Measurements from ENCODE around the gene ARHGEF12. TPM values are rescaled to one million over a fixed set of nuclear protein-coding genes. Genes with fewer than 3 reads are reported as not detected.

Gene ARHGEF12
- polyA plus RNA-seq, 1 donor (not counting 4 experiments of a cell fraction or from before 2014, with no cell fraction given) = 28.8 TPM

DNA sequence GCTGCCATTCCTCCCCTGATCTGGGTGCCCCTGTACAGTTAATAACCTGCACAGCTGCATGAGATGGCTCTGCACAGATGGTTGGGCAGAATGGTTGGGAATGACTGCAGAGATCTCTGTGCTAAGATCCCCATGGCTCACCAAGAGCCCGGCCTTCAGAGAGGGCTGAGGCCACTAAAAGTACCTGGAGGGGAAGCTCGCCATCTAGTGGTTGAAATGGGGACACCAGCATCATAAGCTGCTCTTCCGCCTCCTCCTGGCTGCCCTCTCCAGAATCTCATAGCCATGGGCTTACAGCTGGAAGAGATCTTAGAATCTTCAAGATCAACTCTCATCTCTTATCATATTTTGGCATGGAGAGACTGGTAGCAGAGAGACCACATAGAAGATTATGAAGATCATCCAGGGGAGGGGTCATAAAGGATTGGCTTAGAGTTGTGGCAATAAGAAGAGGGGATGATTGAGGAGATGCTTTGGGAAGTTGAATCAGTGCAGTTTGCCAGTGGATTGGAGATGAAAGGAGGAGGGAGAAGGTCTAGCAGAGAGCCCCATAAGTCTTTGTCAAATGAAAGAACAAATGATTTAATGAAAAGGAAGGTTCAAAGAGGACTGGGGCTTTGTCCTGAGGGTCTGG lies 33.1 kb upstream of the ARHGEF12 start:
- no peak overlapping the region for H3K4me3 ChIP-seq (ENCODE audit: control insufficient read depth in 2 of 3, extremely low read depth in 1 of 3, insufficient read depth in 2 of 3, low read depth in 1 of 3, low read length in 3 of 3)
- no peak overlapping the region for H3K27ac ChIP-seq (ENCODE audit: control insufficient read depth, insufficient read depth, low read length)
- H3K4me1 ChIP-seq (ENCODE audit: control insufficient read depth, extremely low read depth, insufficient read depth, low read length) = peaks cover 52% of the 10 kb centered on the region
- no peaks in the 10 kb centered on the region for H4K20me1 ChIP-seq (ENCODE audit: control insufficient read depth, extremely low read depth, insufficient read depth, low read length)
- H3K4me2 ChIP-seq (ENCODE audit: control insufficient read depth, extremely low read depth, insufficient read depth, low read depth, low read length) = no peak overlapping the region
- no peak for TF ChIP-seq EZH2 (IDR thresholded peaks at IDR 0.05; ENCODE audit: low read length)
- TF ChIP-seq, protein P1, sequence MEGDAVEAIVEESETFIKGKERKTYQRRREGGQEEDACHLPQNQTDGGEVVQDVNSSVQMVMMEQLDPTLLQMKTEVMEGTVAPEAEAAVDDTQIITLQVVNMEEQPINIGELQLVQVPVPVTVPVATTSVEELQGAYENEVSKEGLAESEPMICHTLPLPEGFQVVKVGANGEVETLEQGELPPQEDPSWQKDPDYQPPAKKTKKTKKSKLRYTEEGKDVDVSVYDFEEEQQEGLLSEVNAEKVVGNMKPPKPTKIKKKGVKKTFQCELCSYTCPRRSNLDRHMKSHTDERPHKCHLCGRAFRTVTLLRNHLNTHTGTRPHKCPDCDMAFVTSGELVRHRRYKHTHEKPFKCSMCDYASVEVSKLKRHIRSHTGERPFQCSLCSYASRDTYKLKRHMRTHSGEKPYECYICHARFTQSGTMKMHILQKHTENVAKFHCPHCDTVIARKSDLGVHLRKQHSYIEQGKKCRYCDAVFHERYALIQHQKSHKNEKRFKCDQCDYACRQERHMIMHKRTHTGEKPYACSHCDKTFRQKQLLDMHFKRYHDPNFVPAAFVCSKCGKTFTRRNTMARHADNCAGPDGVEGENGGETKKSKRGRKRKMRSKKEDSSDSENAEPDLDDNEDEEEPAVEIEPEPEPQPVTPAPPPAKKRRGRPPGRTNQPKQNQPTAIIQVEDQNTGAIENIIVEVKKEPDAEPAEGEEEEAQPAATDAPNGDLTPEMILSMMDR (optimal IDR thresholded peaks at IDR 0.05 in 1 of 3, IDR thresholded peaks at IDR 0.05 in 1 of 3, conservative IDR thresholded peaks at IDR 0.05 in 1 of 3; ENCODE audit: extremely low read depth in 1 of 3, insufficient read depth in 2 of 3, low read length in 3 of 3) = peak; percentile 97 to 99 (median 98)
- H3K36me3 ChIP-seq (ENCODE audit: control insufficient read depth in 2 of 2, extremely low read depth in 1 of 2, insufficient read depth in 2 of 2, low read length in 2 of 2) = no peaks in the 10 kb centered on the region
- peak; percentile 87 for FAIRE-seq
- no peaks in the 10 kb centered on the region for H3K79me2 ChIP-seq (ENCODE audit: control insufficient read depth, insufficient read depth, low read length)
- H3K9me3 ChIP-seq (ENCODE audit: control insufficient read depth, low read depth, low read length) = no peaks in the 10 kb centered on the region
- H2AFZ ChIP-seq (ENCODE audit: control insufficient read depth, low read length) = no peak overlapping the region
- H3K9me1 ChIP-seq (ENCODE audit: control insufficient read depth, extremely low read depth, insufficient read depth, low read length) = no peaks in the 10 kb centered on the region
- dilution Hi-C loops (cut with MboI; ENCODE audit: extremely low pct_ligation_motif_present, low sequenced_read_pairs) = no loop called here
- no peak overlapping the region for H3K9ac ChIP-seq (ENCODE audit: control insufficient read depth, extremely low read depth, insufficient read depth, low read length)
- peak; percentile 73 for DNase-seq (ENCODE audit: low read depth, low spot score)
- no peaks in the 10 kb centered on the region for H3K27me3 ChIP-seq (ENCODE audit: control insufficient read depth, extremely low read depth, insufficient read depth, low read length)

DNA sequence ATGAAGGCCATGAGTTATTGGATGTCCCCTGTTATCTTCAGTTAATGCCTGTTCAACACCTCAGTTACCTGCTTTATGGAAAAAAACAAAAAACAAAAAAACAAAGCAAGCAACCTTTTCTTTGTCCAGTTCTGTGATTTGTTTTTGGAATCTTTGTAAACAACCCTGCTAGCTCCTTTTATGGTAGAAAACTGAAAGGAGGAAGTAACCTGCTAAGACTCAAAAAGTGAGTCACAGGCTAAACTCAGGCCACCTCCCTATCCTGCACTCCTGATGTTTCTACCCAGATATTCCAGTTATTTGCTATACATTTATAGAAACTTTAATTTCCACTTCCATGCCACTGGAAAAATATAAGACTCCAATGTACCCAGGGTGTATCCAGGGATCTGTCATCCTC lies 31.7 kb upstream of the ARHGEF12 start:
- Histone ChIP-seq H3K79me2 (ENCODE audit: control insufficient read depth, insufficient read depth, low read length) (no peaks in the 10 kb centered on the region), H3K9me1 (ENCODE audit: control insufficient read depth, extremely low read depth, insufficient read depth, low read length) (no peaks in the 10 kb centered on the region), H3K4me1 (ENCODE audit: control insufficient read depth, extremely low read depth, insufficient read depth, low read length) (peaks cover 51% of the 10 kb centered on the region), H3K27me3 (ENCODE audit: control insufficient read depth, extremely low read depth, insufficient read depth, low read length) (no peaks in the 10 kb centered on the region), H2AFZ (ENCODE audit: control insufficient read depth, low read length) (no peak overlapping the region), H3K36me3 (ENCODE audit: control insufficient read depth in 2 of 2, extremely low read depth in 1 of 2, insufficient read depth in 2 of 2, low read length in 2 of 2) (no peaks in the 10 kb centered on the region), H3K4me2 (ENCODE audit: control insufficient read depth, extremely low read depth, insufficient read depth, low read depth, low read length) (peak overlapping the region; percentile 34), H3K27ac (ENCODE audit: control insufficient read depth, insufficient read depth, low read length) (peak overlapping the region; percentile 23), H3K9me3 (ENCODE audit: control insufficient read depth, low read depth, low read length) (no peaks in the 10 kb centered on the region), H3K9ac (ENCODE audit: control insufficient read depth, extremely low read depth, insufficient read depth, low read length) (no peak overlapping the region), H4K20me1 (ENCODE audit: control insufficient read depth, extremely low read depth, insufficient read depth, low read length) (no peaks in the 10 kb centered on the region), H3K4me3 (ENCODE audit: control insufficient read depth in 2 of 3, extremely low read depth in 1 of 3, insufficient read depth in 2 of 3, low read depth in 1 of 3, low read length in 3 of 3) (no peak overlapping the region)
- TF ChIP-seq, protein P1 (optimal IDR thresholded peaks at IDR 0.05 in 1 of 3, IDR thresholded peaks at IDR 0.05 in 1 of 3, conservative IDR thresholded peaks at IDR 0.05 in 1 of 3; ENCODE audit: extremely low read depth in 1 of 3, insufficient read depth in 2 of 3, low read length in 3 of 3) = no peak
- no peak for TF ChIP-seq EZH2 (IDR thresholded peaks at IDR 0.05; ENCODE audit: low read length)
- FAIRE-seq (peak; percentile 84), DNase-seq (ENCODE audit: low read depth, low spot score) (no peak)
- dilution Hi-C loops (cut with MboI; ENCODE audit: extremely low pct_ligation_motif_present, low sequenced_read_pairs) = no loop called here
